ENCODE data around the gene SLC25A10.
"Not testable (repeated sequence)": the region's sequence is repeated elsewhere in the genome, so short reads cannot be mapped to it uniquely, and the experiment has no call there.

SLC25A10 gene

GRCh38 chr17:81737947-81738800, 26.1 kb downstream of the SLC25A10 start:
- H3K4me3 ChIP-seq (ENCODE audit: insufficient read length, low read depth), result no peak overlapping the region
- no peak for DNase-seq (ENCODE audit: low read depth, low spot score)
- TF ChIP-seq YY1 (IDR thresholded peaks at IDR 0.05; ENCODE audit: insufficient read depth, insufficient read length) (no peak), ZNF274 (IDR thresholded peaks at IDR 0.05; ENCODE audit: low read depth, low read length) (no peak), SUZ12 (IDR thresholded peaks at IDR 0.05; ENCODE audit: extremely low read depth, insufficient read depth, insufficient read length) (no peak)
- H3K36me3 ChIP-seq (ENCODE audit: insufficient read depth, insufficient read length, low read length), result no peaks in the 10 kb centered on the region
- H3K9me3 ChIP-seq (ENCODE audit: insufficient read depth, low read length), result no peaks in the 10 kb centered on the region
- no peak overlapping the region for H3K9ac ChIP-seq (ENCODE audit: insufficient read length, low read depth)
- peaks cover 19% of the 10 kb centered on the region for H3K4me1 ChIP-seq (ENCODE audit: insufficient read depth, insufficient read length)
- H3K27me3 ChIP-seq (ENCODE audit: insufficient read depth, insufficient read length), result peaks cover 5% of the 10 kb centered on the region

GRCh38 chr17:81738801-81739393, 26.8 kb downstream of the SLC25A10 start:
- Histone ChIP-seq H3K36me3 (ENCODE audit: insufficient read depth, insufficient read length, low read length) (no peaks in the 10 kb centered on the region), H3K9me3 (ENCODE audit: insufficient read depth, low read length) (no peaks in the 10 kb centered on the region), H3K4me1 (ENCODE audit: insufficient read depth, insufficient read length) (peaks cover 18% of the 10 kb centered on the region), H3K9ac (ENCODE audit: insufficient read length, low read depth) (no peak overlapping the region), H3K27me3 (ENCODE audit: insufficient read depth, insufficient read length) (no peaks in the 10 kb centered on the region), H3K4me3 (ENCODE audit: insufficient read length, low read depth) (no peak overlapping the region)
- DNase-seq (ENCODE audit: low read depth, low spot score), result no peak
- TF ChIP-seq ZNF274 (IDR thresholded peaks at IDR 0.05; ENCODE audit: low read depth, low read length), result no peak
- TF ChIP-seq YY1 (IDR thresholded peaks at IDR 0.05; ENCODE audit: insufficient read depth, insufficient read length), result no peak
- no peak for TF ChIP-seq SUZ12 (IDR thresholded peaks at IDR 0.05; ENCODE audit: extremely low read depth, insufficient read depth, insufficient read length)

- peaks cover 16% of the 10 kb centered on the region for H3K4me1 ChIP-seq (ENCODE audit: insufficient read depth, insufficient read length)
- not testable (repeated sequence) for H3K9me3 ChIP-seq (ENCODE audit: insufficient read depth, low read length); H3K9ac ChIP-seq (ENCODE audit: insufficient read length, low read depth); H3K36me3 ChIP-seq (ENCODE audit: insufficient read depth, insufficient read length, low read length); H3K4me3 ChIP-seq (ENCODE audit: insufficient read length, low read depth); DNase-seq (ENCODE audit: low read depth, low spot score); H3K27me3 ChIP-seq (ENCODE audit: insufficient read depth, insufficient read length)
Measured at GRCh38 chr17:81739593-81739992, 27.5 kb downstream of the SLC25A10 start.

GRCh38 chr17:81740395-81740961, 28.4 kb downstream of the SLC25A10 start:
- Histone ChIP-seq H3K4me1 (ENCODE audit: insufficient read depth, insufficient read length) (peaks cover 11% of the 10 kb centered on the region), H3K9me3 (ENCODE audit: insufficient read depth, low read length) (no peaks in the 10 kb centered on the region), H3K4me3 (ENCODE audit: insufficient read length, low read depth) (no peak overlapping the region), H3K9ac (ENCODE audit: insufficient read length, low read depth) (no peak overlapping the region), H3K27me3 (ENCODE audit: insufficient read depth, insufficient read length) (no peaks in the 10 kb centered on the region), H3K36me3 (ENCODE audit: insufficient read depth, insufficient read length, low read length) (no peaks in the 10 kb centered on the region)
- DNase-seq (ENCODE audit: low read depth, low spot score), result no peak
- TF ChIP-seq SUZ12 (IDR thresholded peaks at IDR 0.05; ENCODE audit: extremely low read depth, insufficient read depth, insufficient read length) (no peak), ZNF274 (IDR thresholded peaks at IDR 0.05; ENCODE audit: low read depth, low read length) (no peak), YY1 (IDR thresholded peaks at IDR 0.05; ENCODE audit: insufficient read depth, insufficient read length) (no peak)

- Histone ChIP-seq H3K4me3 (ENCODE audit: insufficient read length, low read depth) (no peak overlapping the region), H3K9me3 (ENCODE audit: insufficient read depth, low read length) (no peaks in the 10 kb centered on the region), H3K9ac (ENCODE audit: insufficient read length, low read depth) (no peak overlapping the region), H3K4me1 (ENCODE audit: insufficient read depth, insufficient read length) (peaks cover 5% of the 10 kb centered on the region), H3K27me3 (ENCODE audit: insufficient read depth, insufficient read length) (no peaks in the 10 kb centered on the region), H3K36me3 (ENCODE audit: insufficient read depth, insufficient read length, low read length) (no peaks in the 10 kb centered on the region)
- no peak for DNase-seq (ENCODE audit: low read depth, low spot score)
- TF ChIP-seq YY1 (IDR thresholded peaks at IDR 0.05; ENCODE audit: insufficient read depth, insufficient read length), result no peak
- no peak for TF ChIP-seq ZNF274 (IDR thresholded peaks at IDR 0.05; ENCODE audit: low read depth, low read length)
- no peak for TF ChIP-seq SUZ12 (IDR thresholded peaks at IDR 0.05; ENCODE audit: extremely low read depth, insufficient read depth, insufficient read length)
Measured at GRCh38 chr17:81741049-81741593, 29.0 kb downstream of the SLC25A10 start.

GRCh38 chr17:81741594-81742452, 29.7 kb downstream of the SLC25A10 start:
- DNase-seq (ENCODE audit: low read depth, low spot score), result no peak

More at GRCh38 chr17:81741594-81742452, 29.7 kb downstream of the SLC25A10 start:
- H3K27me3 ChIP-seq (ENCODE audit: insufficient read depth, insufficient read length), result no peaks in the 10 kb centered on the region
- H3K36me3 ChIP-seq (ENCODE audit: insufficient read depth, insufficient read length, low read length), result no peaks in the 10 kb centered on the region
- no peak overlapping the region for H3K4me3 ChIP-seq (ENCODE audit: insufficient read length, low read depth)
- H3K9ac ChIP-seq (ENCODE audit: insufficient read length, low read depth), result no peak overlapping the region
- H3K9me3 ChIP-seq (ENCODE audit: insufficient read depth, low read length), result no peaks in the 10 kb centered on the region
- TF ChIP-seq ZNF274 (IDR thresholded peaks at IDR 0.05; ENCODE audit: low read depth, low read length), result no peak
- no peak for TF ChIP-seq SUZ12 (IDR thresholded peaks at IDR 0.05; ENCODE audit: extremely low read depth, insufficient read depth, insufficient read length)
- peaks cover 2% of the 10 kb centered on the region for H3K4me1 ChIP-seq (ENCODE audit: insufficient read depth, insufficient read length)

Measured in NT2/D1 (cell line).